ENCODE data around the gene NUDT5.

GRCh38 chr10:12195281-12195602 lies 449 bp downstream of the NUDT5 start:
- no peak for TF ChIP-seq EP300 (IDR thresholded peaks at IDR 0.05; ENCODE audit: borderline replicate concordance in 1 of 2, low read depth in 1 of 2, low read length in 1 of 2)
- TF ChIP-seq CTCF (IDR thresholded peaks at IDR 0.05): no peak
- TF ChIP-seq RAD21 (IDR thresholded peaks at IDR 0.05; ENCODE audit: low read length): no peak
- no peak for TF ChIP-seq EZH2phosphoT487 (IDR thresholded peaks at IDR 0.05; ENCODE audit: borderline replicate concordance, low read depth)
- TF ChIP-seq REST (IDR thresholded peaks at IDR 0.05; ENCODE audit: low read depth, low read length): no peak
- no peak for TF ChIP-seq TCF12 (IDR thresholded peaks at IDR 0.05)
- TF ChIP-seq RFX5 (IDR thresholded peaks at IDR 0.05; ENCODE audit: low read length): no peak
- TF ChIP-seq FOXM1 (IDR thresholded peaks at IDR 0.05; ENCODE audit: low read depth): no peak
- no peak for TF ChIP-seq CHD2 (IDR thresholded peaks at IDR 0.05; ENCODE audit: low read length, partially characterized antibody)
- TF ChIP-seq SIN3A (IDR thresholded peaks at IDR 0.05; ENCODE audit: borderline replicate concordance, low read depth, low read length): no peak
- no peak for TF ChIP-seq YY1 (IDR thresholded peaks at IDR 0.05; ENCODE audit: low read depth)
